Measurements from ENCODE around the gene FAM53A.

Gene FAM53A

GRCh38 chr4:1614502-1614853 is 69.6 kb downstream of the FAM53A start:
- H3K27me3 ChIP-seq (ENCODE audit: insufficient read depth, low read depth): peaks cover 15% of the 10 kb centered on the region; the same call in 1 of the 2 replicates
- TF ChIP-seq CTCF (conservative IDR thresholded peaks at IDR 0.05; ENCODE audit: low read depth, low read length): no peak
- no peak overlapping the region for H3K9ac ChIP-seq
- no peaks in the 10 kb centered on the region for H4K20me1 ChIP-seq (ENCODE audit: insufficient read depth)
- H3K27ac ChIP-seq: no peak overlapping the region
- H3K79me2 ChIP-seq (ENCODE audit: insufficient read depth, low read depth): no peaks in the 10 kb centered on the region
- H3K4me3 ChIP-seq (IDR thresholded peaks at IDR 0.05; ENCODE audit: insufficient read depth, low read depth, low read length): no peak overlapping the region
- no peak overlapping the region for H3K4me2 ChIP-seq
- no peak overlapping the region for H2AFZ ChIP-seq (ENCODE audit: low read depth)
- no peaks in the 10 kb centered on the region for H3K36me3 ChIP-seq (ENCODE audit: insufficient read depth)
- no peaks in the 10 kb centered on the region for H3K4me1 ChIP-seq (ENCODE audit: low read depth, poor library complexity, severe bottlenecking)

- no peak overlapping the region for H3K27ac ChIP-seq
- H3K79me2 ChIP-seq (ENCODE audit: insufficient read depth, low read depth): no peaks in the 10 kb centered on the region
- no peaks in the 10 kb centered on the region for H3K4me1 ChIP-seq (ENCODE audit: low read depth, poor library complexity, severe bottlenecking)
- H3K27me3 ChIP-seq (ENCODE audit: insufficient read depth, low read depth): peaks cover 17% of the 10 kb centered on the region; the same call in 1 of the 2 replicates
- H4K20me1 ChIP-seq (ENCODE audit: insufficient read depth): no peaks in the 10 kb centered on the region
- no peaks in the 10 kb centered on the region for H3K36me3 ChIP-seq (ENCODE audit: insufficient read depth)
- no peak overlapping the region for H3K4me2 ChIP-seq
- TF ChIP-seq CTCF (conservative IDR thresholded peaks at IDR 0.05; ENCODE audit: low read depth, low read length): no peak
- H3K9ac ChIP-seq: no peak overlapping the region
- no peak overlapping the region for H2AFZ ChIP-seq (ENCODE audit: low read depth)
- H3K4me3 ChIP-seq (IDR thresholded peaks at IDR 0.05; ENCODE audit: insufficient read depth, low read depth, low read length): no peak overlapping the region
Observed at GRCh38 chr4:1614049-1614448, 70.1 kb downstream of the FAM53A start.

- Histone ChIP-seq H3K27me3 (ENCODE audit: insufficient read depth, low read depth) (peaks cover 17% of the 10 kb centered on the region; the same call in 1 of the 2 replicates), H2AFZ (ENCODE audit: low read depth) (no peak overlapping the region), H4K20me1 (ENCODE audit: insufficient read depth) (no peaks in the 10 kb centered on the region), H3K27ac (no peak overlapping the region), H3K4me1 (ENCODE audit: low read depth, poor library complexity, severe bottlenecking) (no peaks in the 10 kb centered on the region), H3K9ac (no peak overlapping the region), H3K4me2 (no peak overlapping the region), H3K4me3 (IDR thresholded peaks at IDR 0.05; ENCODE audit: insufficient read depth, low read depth, low read length) (no peak overlapping the region), H3K36me3 (ENCODE audit: insufficient read depth) (no peaks in the 10 kb centered on the region), H3K79me2 (ENCODE audit: insufficient read depth, low read depth) (no peaks in the 10 kb centered on the region)
- no peak for TF ChIP-seq CTCF (conservative IDR thresholded peaks at IDR 0.05; ENCODE audit: low read depth, low read length)
Observed at GRCh38 chr4:1613099-1613495, 71.0 kb downstream of the FAM53A start.

GRCh38 chr4:1612278-1613098 is 71.6 kb downstream of the FAM53A start:
- Histone ChIP-seq H3K27ac (no peak overlapping the region), H3K4me1 (ENCODE audit: low read depth, poor library complexity, severe bottlenecking) (no peaks in the 10 kb centered on the region)
- no peak for TF ChIP-seq CTCF (conservative IDR thresholded peaks at IDR 0.05; ENCODE audit: low read depth, low read length)

More at GRCh38 chr4:1612278-1613098, 71.6 kb downstream of the FAM53A start:
- H3K4me2 ChIP-seq: no peak overlapping the region
- H3K27me3 ChIP-seq (ENCODE audit: insufficient read depth, low read depth): peaks cover 13% of the 10 kb centered on the region; the same call in 1 of the 2 replicates
- H4K20me1 ChIP-seq (ENCODE audit: insufficient read depth): no peaks in the 10 kb centered on the region
- H3K9ac ChIP-seq: no peak overlapping the region
- H3K79me2 ChIP-seq (ENCODE audit: insufficient read depth, low read depth): no peaks in the 10 kb centered on the region
- no peak overlapping the region for H3K4me3 ChIP-seq (IDR thresholded peaks at IDR 0.05; ENCODE audit: insufficient read depth, low read depth, low read length)
- no peaks in the 10 kb centered on the region for H3K36me3 ChIP-seq (ENCODE audit: insufficient read depth)
- no peak overlapping the region for H2AFZ ChIP-seq (ENCODE audit: low read depth)

Data from KMS-11 (cell line).